Spleen (tissue), 11 donors: ENCODE data around the gene PRKCD. TPM values are rescaled to one million over a fixed set of nuclear protein-coding genes. Genes with fewer than 3 reads are reported as not detected.

Source experiments
- DNase-seq: peaks from one replicate; pipeline ENCODE4 v3.0.0-alpha.2; 2020
- H3K27ac ChIP-seq, 8 donors: fragments of 200-600 bp; sonication (generic) in 7 of 8; 1 replicate in 4 of 8; 2 replicates in 4 of 8; pipeline versions ENCODE4 v1.5.0 to v1.8.0; 2016 to 2021; ENCODE audit warnings: inconsistent platforms in 4 of 8, mild to moderate bottlenecking in 4 of 8, moderate library complexity in 1 of 8
- H3K27me3 ChIP-seq, 7 donors: fragments of 200-600 bp; sonication (generic) in 6 of 7; replicated peaks in 1 of 7; 1 replicate in 4 of 7; 2 replicates in 3 of 7; pipeline versions ENCODE4 v1.5.0 to v1.8.0; 2016 to 2021; ENCODE audit warnings: inconsistent platforms in 3 of 7, mild to moderate bottlenecking in 1 of 7
- H3K36me3 ChIP-seq, 6 donors: fragments of 200-600 bp; sonication (generic) in 5 of 6; 1 replicate in 4 of 6; 2 replicates in 2 of 6; pipeline versions ENCODE4 v1.5.0 to v1.8.0; 2016 to 2021; ENCODE audit warnings: inconsistent platforms in 2 of 6
- H3K4me1 ChIP-seq, 6 donors: fragments of 200-600 bp; sonication (generic) in 5 of 6; 1 replicate in 3 of 6; 2 replicates in 3 of 6; pipeline versions ENCODE4 v1.5.0 to v1.8.0; 2016 to 2021; ENCODE audit warnings: inconsistent platforms in 3 of 6
- H3K4me3 ChIP-seq, 8 donors: fragments of 200-600 bp; sonication (generic) in 7 of 8; 1 replicate in 4 of 8; 2 replicates in 4 of 8; pipeline versions ENCODE4 v1.5.0 to v1.8.0; 2016 to 2021; ENCODE audit warnings: inconsistent platforms in 4 of 8, mild to moderate bottlenecking in 4 of 8, moderate library complexity in 2 of 8
- H3K9me3 ChIP-seq, 8 donors: fragments of 200-600 bp; sonication (generic) in 7 of 8; 1 replicate in 4 of 8; 2 replicates in 4 of 8; pipeline versions ENCODE4 v1.5.0 to v1.8.0; 2016 to 2021; ENCODE audit warnings: inconsistent platforms in 4 of 8
- CTCF ChIP-seq, 11 experiments: fragments of 200-600 bp in 7 of 11; fragments of 450-650 bp in 4 of 11; sonication (generic) in 4 of 11; IDR thresholded peaks in 8 of 11; conservative IDR thresholded peaks in 3 of 11; 1 replicate in 7 of 11; 2 replicates in 4 of 11; pipeline versions ENCODE4 v1.4.0 to v1.8.0; 2016 to 2021; ENCODE audit warnings: antibody characterized with exemption in 11 of 11, inconsistent platforms in 4 of 11, mild to moderate bottlenecking in 1 of 11
- POLR2A ChIP-seq, 3 donors: fragments of 450-650 bp; IDR thresholded peaks; one replicate each; pipeline ENCODE4 v1.5.1; 2017; ENCODE audit warnings: antibody characterized with exemption in 3 of 3, mild to moderate bottlenecking in 1 of 3
- POLR2AphosphoS5 ChIP-seq, 3 donors: sonication (generic); formaldehyde crosslinking; IDR thresholded peaks; one replicate each; pipeline ENCODE4 v1.5.1; 2017; ENCODE audit warnings: antibody characterized with exemption in 3 of 3
- WGBS, 5 donors: extraction: QIAGEN DNeasy Blood & Tissue Kit in 3 of 5; methylation state at CpG; one replicate each; pipeline versions ENCODE4 v1.1.5 to v1.1.7; 2013 to 2018; 5-methylcytosine and 5-hydroxymethylcytosine counted together
- intact Hi-C: fragments of 100-400 bp; cut with DNase I; formaldehyde crosslinking; loops from one replicate; pipeline ENCODE4 v1.15.0; 2023; ENCODE audit warnings: low total_unique reads
- polyA plus RNA-seq, 3 donors: library from polyadenylated mRNA; stranded (reverse); fragments of 200-250 nt; gene quantifications; one replicate each; pipeline ENCODE4 v1.2.1, GENCODE V29; 2013
- total RNA-seq, 7 donors: library from RNA; depleted of rRNA in 3 of 7; stranded (reverse); fragments of >200 nt in 3 of 7; fragmentation: NEBNext Ultra II Directional in 4 of 7; extraction: Animal tissue kit (Norgen Biotek cat#: 25700) in 4 of 7; gene quantifications; one replicate each; pipeline versions ENCODE4 v1.1.0 to v1.2.1, GENCODE V29; 2016 to 2021
- donor health status: healthy with polysubstance abuse.
- donor health status: DM: no; HTN: no; CAD: no; lungs with moderate emphysema.
- donor health status: DM: no; HTN: no; CAD: no.
- donor health status: Bipolar disorder and iron deficiency.
- donor health status: healthy.
- donor health status: DM: no; HTN: no; CAD: no.
- donor health status: DM: yes; HTN: yes; CAD: no.

PRKCD gene
- total and polyA plus RNA-seq, 10 donors, result 22.2 to 100 (median 48.5) TPM

- WGBS, 5 donors, result 65 to 81% (median 69%) methylated on average over 10 to 14 of the region's 14 CpGs
- DNase-seq, result peak; percentile 75
- peaks cover 0 to 58% (median 40%) of the 10 kb centered on the region in 6 donors for H3K36me3 ChIP-seq
- H3K4me3 ChIP-seq, result no peak overlapping the region
- H3K9me3 ChIP-seq, result no peaks in the 10 kb centered on the region
- H3K27ac ChIP-seq, result peak overlapping the region in 5 of 8 donors; percentile 19 to 76 (median 54)
- TF ChIP-seq POLR2A (IDR thresholded peaks at IDR 0.05) (no peak), POLR2AphosphoS5 (IDR thresholded peaks at IDR 0.05) (peak; percentile 38 to 67 (median 53)), CTCF (IDR thresholded peaks at IDR 0.05 in 8 of 11, conservative IDR thresholded peaks at IDR 0.05 in 3 of 11) (no peak)
- H3K27me3 ChIP-seq, result peaks cover 0 to 4% (median 0%) of the 10 kb centered on the region in 7 donors
- H3K4me1 ChIP-seq, result peaks cover 15 to 65% (median 52%) of the 10 kb centered on the region in 6 donors
- intact Hi-C loops, result loop anchor here (5.0 kb wide), 1 partner anchor 82 kb away; no protein-coding TSS in a partner anchor
Measured at GRCh38 chr3:53194210-53195065, 33.4 kb downstream of the PRKCD start.

- WGBS, 5 donors, result 87 to 93% (median 88%) methylated on average over 8 to 10 of the region's 10 CpGs
- intact Hi-C loops, result loop anchor here (5.0 kb wide), 1 partner anchor 83 kb away; no protein-coding TSS in a partner anchor
- DNase-seq, result no peak
Measured at GRCh38 chr3:53195066-53195450, 34.0 kb downstream of the PRKCD start.

GRCh38 chr3:53195602-53196574 lies 34.9 kb downstream of the PRKCD start:
- peaks cover 0 to 48% (median 28%) of the 10 kb centered on the region in 6 donors for H3K36me3 ChIP-seq
- peak overlapping the region in 3 of 8 donors; percentile 15 to 54 (median 31) for H3K27ac ChIP-seq
- H3K9me3 ChIP-seq, result no peaks in the 10 kb centered on the region
- WGBS, 5 donors, result 20 to 34% (median 24%) methylated on average over 19 to 36 of the region's 36 CpGs
- peaks cover 0 to 4% (median 0%) of the 10 kb centered on the region in 7 donors for H3K27me3 ChIP-seq
- intact Hi-C loops, result loop anchor here (5.0 kb wide), 1 partner anchor 84 kb away; no protein-coding TSS in a partner anchor
- peak overlapping the region in 1 of 8 donors; percentile 27 for H3K4me3 ChIP-seq
- TF ChIP-seq POLR2A (IDR thresholded peaks at IDR 0.05) (no peak), POLR2AphosphoS5 (IDR thresholded peaks at IDR 0.05) (peak; percentile 59 to 84 (median 69)), CTCF (IDR thresholded peaks at IDR 0.05 in 8 of 11, conservative IDR thresholded peaks at IDR 0.05 in 3 of 11) (peak; percentile 84 to 100 (median 96))
- peak; percentile 91 for DNase-seq
- H3K4me1 ChIP-seq, result peaks cover 15 to 64% (median 52%) of the 10 kb centered on the region in 6 donors

More at GRCh38 chr3:53195066-53195450, 34.0 kb downstream of the PRKCD start:
- Histone ChIP-seq H3K4me1 (peaks cover 15 to 65% (median 52%) of the 10 kb centered on the region in 6 donors), H3K36me3 (peaks cover 0 to 51% (median 34%) of the 10 kb centered on the region in 6 donors), H3K27ac (peak overlapping the region in 2 of 8 donors; percentile 54 to 76), H3K27me3 (peaks cover 0 to 4% (median 0%) of the 10 kb centered on the region in 7 donors), H3K4me3 (no peak overlapping the region), H3K9me3 (no peaks in the 10 kb centered on the region)
- TF ChIP-seq POLR2A (IDR thresholded peaks at IDR 0.05) (no peak), CTCF (IDR thresholded peaks at IDR 0.05 in 8 of 11, conservative IDR thresholded peaks at IDR 0.05 in 3 of 11) (no peak), POLR2AphosphoS5 (IDR thresholded peaks at IDR 0.05) (no peak)
